ENCODE measurements around the gene UBQLN4.
"Not testable (repeated sequence)": the region's sequence is repeated elsewhere in the genome, so short reads cannot be mapped to it uniquely, and the experiment has no call there.

The UBQLN4 gene

DNA sequence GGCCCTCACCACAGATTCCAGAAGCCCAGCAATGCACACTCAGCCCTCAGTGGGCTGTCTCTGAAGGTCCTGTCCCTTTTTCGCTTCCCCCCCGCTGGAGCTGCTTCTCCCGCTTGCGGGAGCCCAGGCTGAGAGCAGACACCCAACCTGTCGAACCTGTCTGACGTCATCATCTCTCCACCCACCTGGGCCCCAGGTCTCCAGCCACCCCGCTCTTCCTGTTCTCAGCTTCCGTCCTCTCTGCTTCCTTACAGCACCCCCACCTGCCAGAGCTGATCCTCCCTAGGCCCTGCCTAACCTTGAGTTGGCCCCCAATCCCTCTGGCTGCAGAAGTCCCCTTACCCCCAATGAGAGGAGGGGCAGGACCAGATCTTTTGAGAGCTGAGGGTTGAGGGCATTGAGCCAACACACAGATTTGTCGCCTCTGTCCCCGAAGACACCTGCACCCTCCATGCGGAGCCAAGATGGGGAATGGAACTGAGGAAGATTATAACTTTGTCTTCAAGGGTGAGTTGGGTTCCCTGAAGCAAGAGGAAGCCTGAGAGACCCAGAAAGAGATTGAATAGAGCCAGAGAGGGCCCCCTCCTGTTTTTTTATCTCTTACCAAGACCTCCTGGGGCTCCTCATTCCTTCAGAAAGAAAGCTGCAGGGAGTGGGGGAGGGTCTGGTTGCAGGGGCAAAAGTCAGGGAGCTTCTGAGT, 7.5 kb upstream of the UBQLN4 start, which contains the start of gene RAB25:
RAB25 (plus strand) TSS at position 224 of the 700 bp plus-strand sequence; CDS start at position 465, 241 bp downstream.
- no peak for DNase-seq (ENCODE audit: low spot score)

GRCh38 chr1:156056326-156056849, 2.8 kb upstream of the UBQLN4 start:
- DNase-seq (ENCODE audit: low spot score) = no peak

DNA sequence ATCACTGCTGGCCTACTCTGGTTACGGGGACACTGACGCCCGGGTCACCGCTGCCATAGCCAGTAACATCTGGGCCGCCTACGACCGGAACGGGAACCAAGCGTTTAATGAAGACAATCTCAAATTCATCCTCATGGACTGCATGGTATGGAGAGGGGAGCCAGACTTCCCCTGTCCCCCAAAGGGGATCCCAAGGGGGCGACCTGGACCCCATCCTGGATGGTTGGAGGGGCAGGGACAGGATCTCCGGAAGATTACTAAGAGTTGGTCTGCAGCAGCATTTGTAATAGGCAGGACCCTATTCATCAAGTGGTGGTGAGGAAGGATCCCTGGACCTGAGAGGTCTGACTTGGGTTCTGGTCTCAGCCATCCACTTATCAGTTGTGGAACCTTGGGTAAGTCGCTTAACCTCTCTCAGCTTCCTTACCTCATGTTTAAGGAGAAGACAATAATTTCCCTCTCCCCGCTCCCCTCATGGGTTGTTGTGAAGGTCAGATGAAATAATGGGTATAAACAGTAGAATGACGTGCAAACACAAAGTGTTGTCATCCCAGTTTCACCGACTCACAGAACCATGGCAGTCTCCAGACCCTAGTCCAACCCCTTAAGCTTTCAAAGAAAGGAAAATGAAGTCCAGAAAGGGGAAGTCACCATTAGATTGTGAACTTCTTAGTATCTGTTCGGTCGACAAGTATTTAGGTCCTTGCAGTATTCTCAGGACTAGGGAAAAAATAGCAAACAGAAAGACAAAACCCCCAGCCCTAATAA, 1.9 kb upstream of the UBQLN4 start:
- no peak for DNase-seq (ENCODE audit: low spot score)

GRCh38 chr1:156054500-156055280, 1.1 kb upstream of the UBQLN4 start, which contains the start of gene LAMTOR2:
Gene LAMTOR2, plus strand, starts transcription at chr1:156054782. Its CDS starts 108 bp downstream, at chr1:156054890.
- peak; percentile 96 for DNase-seq (ENCODE audit: low spot score)

GRCh38 chr1:156052862-156053767, 483 bp downstream of the UBQLN4 start:
- DNase-seq (ENCODE audit: low spot score) = peak; percentile 88

GRCh38 chr1:156051011-156051725, 2.4 kb downstream of the UBQLN4 start:
- DNase-seq (ENCODE audit: low spot score) = no peak

GRCh38 chr1:156050376-156050775, 3.2 kb downstream of the UBQLN4 start:
- no peak for DNase-seq (ENCODE audit: low spot score)

GRCh38 chr1:156048663-156049258, 4.8 kb downstream of the UBQLN4 start:
- DNase-seq (ENCODE audit: low spot score) = no peak

GRCh38 chr1:156045076-156045475, 8.5 kb downstream of the UBQLN4 start:
- DNase-seq (ENCODE audit: low spot score) = no peak

GRCh38 chr1:156042828-156043227, 10.8 kb downstream of the UBQLN4 start:
- no peak for DNase-seq (ENCODE audit: low spot score)

- not testable (repeated sequence) for DNase-seq (ENCODE audit: low spot score)
Measured at GRCh38 chr1:156034991-156035390, 18.6 kb downstream of the UBQLN4 start.

- DNase-seq (ENCODE audit: low spot score) = no peak
Measured at GRCh38 chr1:156033011-156033410, 20.6 kb downstream of the UBQLN4 start.

DNA sequence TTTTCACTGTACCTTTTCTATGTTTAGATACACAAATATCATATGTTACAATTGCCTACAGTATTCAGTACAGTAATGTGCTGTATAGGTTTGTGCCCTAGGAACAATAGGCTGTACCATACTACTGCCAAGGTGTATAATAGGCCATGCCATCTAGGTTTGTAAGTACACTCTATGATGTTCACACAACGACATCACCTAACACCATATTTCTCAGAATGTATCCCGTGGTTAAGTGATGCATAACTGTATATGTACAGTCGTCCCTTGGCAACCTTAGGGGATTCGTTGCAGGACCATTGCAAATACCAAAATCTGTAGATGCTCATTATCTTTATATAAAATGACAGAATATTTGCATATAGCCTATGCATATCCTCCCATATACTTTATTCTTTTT, 27.0 kb downstream of the UBQLN4 start:
- no peak for DNase-seq (ENCODE audit: low spot score)

DNA sequence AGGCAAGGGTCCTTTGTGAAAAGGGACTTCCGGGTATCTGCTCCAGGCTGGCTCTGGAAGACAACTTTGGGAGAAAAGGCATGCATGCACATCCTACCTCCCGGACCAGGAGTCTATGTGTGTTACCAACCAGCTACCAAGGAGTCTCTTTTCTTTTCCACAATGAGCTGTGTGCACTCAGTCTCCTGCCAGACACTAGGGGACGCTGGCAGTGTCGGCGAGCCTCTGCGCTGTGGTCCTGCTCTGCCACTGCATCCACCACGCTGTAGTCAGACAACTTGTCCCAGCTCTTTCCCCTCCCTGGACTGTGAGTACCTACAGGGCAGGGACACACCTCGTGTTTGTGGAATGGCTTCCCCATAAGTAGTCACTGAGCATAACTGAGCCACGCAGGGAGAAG, 27.7 kb downstream of the UBQLN4 start:
- DNase-seq (ENCODE audit: low spot score) = peak; percentile 80

GRCh38 chr1:156024801-156025200, 28.8 kb downstream of the UBQLN4 start:
- no peak for DNase-seq (ENCODE audit: low spot score)

GRCh38 chr1:156021954-156022353, 31.6 kb downstream of the UBQLN4 start:
- no peak for DNase-seq (ENCODE audit: low spot score)

DNA sequence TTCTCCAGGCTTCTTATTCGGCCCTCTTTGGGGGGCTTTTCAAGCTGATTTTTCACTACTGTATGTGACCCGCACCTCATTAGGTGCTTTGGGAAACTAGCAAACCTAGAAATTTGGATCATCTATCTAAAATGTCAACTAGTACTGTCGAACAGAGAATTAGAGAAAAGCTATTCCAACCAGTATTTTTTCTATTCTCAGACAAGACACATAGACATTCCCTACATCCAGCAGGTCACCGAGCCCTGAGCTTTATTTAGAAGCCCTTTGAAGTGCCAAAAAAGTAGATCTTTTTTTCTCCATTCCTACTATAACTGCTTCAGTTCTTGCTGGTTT, 32.5 kb downstream of the UBQLN4 start:
- no peak for DNase-seq (ENCODE audit: low spot score)

DNA sequence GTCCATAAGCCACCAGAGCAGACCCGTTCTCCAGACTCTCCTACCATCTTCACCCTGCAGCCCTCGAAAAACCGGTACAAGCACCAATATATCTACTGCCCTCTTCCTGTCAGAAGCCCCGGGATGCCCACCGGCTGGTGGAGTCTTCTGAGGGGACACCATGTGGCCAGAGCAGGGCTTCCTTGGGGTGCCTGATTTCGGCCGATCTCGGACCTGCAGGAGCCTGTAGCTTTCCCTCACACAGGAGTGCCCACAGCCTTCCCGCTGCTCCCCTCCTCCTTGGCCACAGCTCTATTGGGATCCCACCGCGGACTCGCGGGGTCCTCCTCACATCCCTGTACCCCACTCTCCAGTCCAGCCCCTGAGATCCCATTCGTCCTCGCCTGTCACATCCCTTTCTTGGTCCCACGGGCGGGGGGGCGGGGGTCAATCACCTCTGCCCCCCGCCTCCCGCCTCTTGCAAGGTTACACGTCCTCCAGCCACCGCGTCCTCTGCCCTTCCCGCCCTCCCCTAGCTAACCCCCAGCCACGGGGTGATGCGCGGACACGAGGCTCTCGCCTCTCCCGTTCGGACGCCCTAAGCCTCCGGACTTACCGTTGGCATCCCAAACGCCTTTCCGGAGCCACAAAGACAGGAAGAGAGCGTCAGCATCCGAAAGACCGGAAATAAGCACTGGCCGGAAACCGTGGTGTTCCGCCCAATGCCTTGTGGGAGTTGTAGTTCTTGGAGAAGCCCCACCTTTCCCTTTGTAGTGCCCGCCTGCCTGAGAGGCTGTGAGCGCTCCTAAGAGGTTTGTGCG, 33.1 kb downstream of the UBQLN4 start, which contains the start of gene SSR2:
SSR2 (minus strand) TSS at position 659 of the 800 bp plus-strand sequence. CDS start 784 bp downstream, outside the sequence.
- peak; percentile 90 for DNase-seq (ENCODE audit: low spot score)

DNA sequence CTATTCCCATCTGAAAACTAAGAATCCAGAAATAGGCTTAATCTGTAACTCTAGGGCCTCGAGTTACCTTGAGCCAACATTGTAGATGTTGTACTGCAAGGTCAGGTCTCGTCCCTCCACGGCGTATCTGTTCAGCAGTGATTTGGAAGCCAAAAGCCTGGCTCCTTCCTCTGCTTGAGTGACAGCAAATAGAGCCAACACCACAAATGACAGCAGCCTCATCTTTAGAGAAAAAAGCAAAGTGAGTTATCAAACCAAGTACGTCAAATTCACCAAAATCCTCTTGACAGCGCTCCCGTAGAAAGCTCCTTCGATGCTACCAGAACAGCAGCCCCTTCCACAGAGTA, 33.7 kb downstream of the UBQLN4 start:
- no peak for DNase-seq (ENCODE audit: low spot score)
